Ascending aorta (tissue), 2 donors: ENCODE measurements around the gene IGSF11. TPM values are rescaled to one million over a fixed set of nuclear protein-coding genes. Genes with fewer than 3 reads are reported as not detected.

Source experiments
- DNase-seq, 2 donors: peaks; one replicate each; pipeline ENCODE4 v3.0.0-alpha.2; 2019; ENCODE audit warnings: low spot score in 2 of 2
- H3K27ac ChIP-seq, 2 donors: fragments of 200-600 bp; sonication (generic); one replicate each; pipeline ENCODE4 v1.5.1; 2016 to 2017; ENCODE audit warnings: mild to moderate bottlenecking in 1 of 2
- H3K27me3 ChIP-seq: fragments of 200-600 bp; sonication (generic); one replicate; pipeline ENCODE4 v1.5.1; 2017
- H3K36me3 ChIP-seq, 2 donors: fragments of 200-600 bp; sonication (generic); one replicate each; pipeline ENCODE4 v1.5.1; 2016
- H3K4me1 ChIP-seq, 2 donors: fragments of 200-600 bp; sonication (generic); one replicate each; pipeline ENCODE4 v1.5.1; 2016 to 2017; ENCODE audit warnings: mild to moderate bottlenecking in 1 of 2
- H3K4me3 ChIP-seq, 2 donors: fragments of 200-600 bp; sonication (generic); one replicate each; pipeline ENCODE4 v1.5.1; 2016 to 2017; ENCODE audit warnings: mild to moderate bottlenecking in 1 of 2
- H3K9me3 ChIP-seq, 2 donors: fragments of 200-600 bp; sonication (generic); one replicate each; pipeline ENCODE4 v1.5.1; 2016
- intact Hi-C: fragments of 100-400 bp; cut with DNase I; formaldehyde crosslinking; loops from one replicate; pipeline ENCODE4 v1.15.1; 2023
- total RNA-seq: library from RNA; depleted of rRNA; stranded (reverse); fragments of >200 nt; gene quantifications from one replicate; pipeline ENCODE4 v1.1.0, GENCODE V29; 2016
- TF ChIP-seq, protein P1 (sequence below), 3 experiments: fragments of 200-600 bp in 2 of 3; fragments of 450-650 bp in 1 of 3; sonication (generic) in 2 of 3; IDR thresholded peaks; one replicate each; pipeline ENCODE4 v1.5.1; 2016 to 2019; ENCODE audit warnings: antibody characterized with exemption in 3 of 3, mild to moderate bottlenecking in 1 of 3, moderate library complexity in 1 of 3

IGSF11 gene
- total RNA-seq, 1 donor from 2014 or later = not detected

GRCh38 chr3:118912188-118912587, 122.5 kb downstream of the IGSF11 start:
- TF ChIP-seq, protein P1, sequence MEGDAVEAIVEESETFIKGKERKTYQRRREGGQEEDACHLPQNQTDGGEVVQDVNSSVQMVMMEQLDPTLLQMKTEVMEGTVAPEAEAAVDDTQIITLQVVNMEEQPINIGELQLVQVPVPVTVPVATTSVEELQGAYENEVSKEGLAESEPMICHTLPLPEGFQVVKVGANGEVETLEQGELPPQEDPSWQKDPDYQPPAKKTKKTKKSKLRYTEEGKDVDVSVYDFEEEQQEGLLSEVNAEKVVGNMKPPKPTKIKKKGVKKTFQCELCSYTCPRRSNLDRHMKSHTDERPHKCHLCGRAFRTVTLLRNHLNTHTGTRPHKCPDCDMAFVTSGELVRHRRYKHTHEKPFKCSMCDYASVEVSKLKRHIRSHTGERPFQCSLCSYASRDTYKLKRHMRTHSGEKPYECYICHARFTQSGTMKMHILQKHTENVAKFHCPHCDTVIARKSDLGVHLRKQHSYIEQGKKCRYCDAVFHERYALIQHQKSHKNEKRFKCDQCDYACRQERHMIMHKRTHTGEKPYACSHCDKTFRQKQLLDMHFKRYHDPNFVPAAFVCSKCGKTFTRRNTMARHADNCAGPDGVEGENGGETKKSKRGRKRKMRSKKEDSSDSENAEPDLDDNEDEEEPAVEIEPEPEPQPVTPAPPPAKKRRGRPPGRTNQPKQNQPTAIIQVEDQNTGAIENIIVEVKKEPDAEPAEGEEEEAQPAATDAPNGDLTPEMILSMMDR (IDR thresholded peaks at IDR 0.05) = no peak
- H3K27ac ChIP-seq = no peak overlapping the region
- no peak for DNase-seq
- H3K4me3 ChIP-seq = no peak overlapping the region
- no peaks in the 10 kb centered on the region for H3K9me3 ChIP-seq
- no peaks in the 10 kb centered on the region for H3K4me1 ChIP-seq
- no peaks in the 10 kb centered on the region for H3K27me3 ChIP-seq
- intact Hi-C loops = no loop called here
- H3K36me3 ChIP-seq = no peaks in the 10 kb centered on the region

- TF ChIP-seq, protein P1 (IDR thresholded peaks at IDR 0.05) = no peak
- Histone ChIP-seq H3K4me3 (no peak overlapping the region), H3K27me3 (no peaks in the 10 kb centered on the region), H3K36me3 (no peaks in the 10 kb centered on the region), H3K9me3 (no peaks in the 10 kb centered on the region), H3K4me1 (no peaks in the 10 kb centered on the region), H3K27ac (no peak overlapping the region)
- no peak for DNase-seq
- intact Hi-C loops = no loop called here
These were observed 124.3 kb downstream of the IGSF11 start for GRCh38 chr3:118910332-118910731.

DNA sequence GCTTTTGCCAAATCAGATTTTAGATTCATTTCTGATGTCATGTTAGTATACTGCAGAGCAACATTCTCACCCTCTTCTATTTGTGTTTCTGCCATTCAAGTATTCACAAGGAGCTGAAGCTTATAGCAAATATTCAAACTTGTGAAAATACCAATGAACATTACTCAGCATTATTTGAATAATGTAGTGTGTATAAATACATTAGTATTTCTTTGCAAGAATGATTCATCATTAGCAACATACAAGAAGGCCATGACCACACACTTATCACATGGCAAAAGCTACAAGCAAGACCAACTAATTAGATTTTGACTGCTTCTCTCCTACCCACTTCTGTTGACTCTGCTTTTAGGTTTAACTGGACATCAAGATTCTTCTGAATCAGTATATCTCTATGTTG, 124.9 kb downstream of the IGSF11 start:
- H3K4me3 ChIP-seq = no peak overlapping the region
- H3K4me1 ChIP-seq = no peaks in the 10 kb centered on the region
- H3K9me3 ChIP-seq = no peaks in the 10 kb centered on the region
- TF ChIP-seq, protein P1 (IDR thresholded peaks at IDR 0.05) = no peak
- no peaks in the 10 kb centered on the region for H3K27me3 ChIP-seq
- H3K36me3 ChIP-seq = no peaks in the 10 kb centered on the region
- H3K27ac ChIP-seq = no peak overlapping the region
- intact Hi-C loops = no loop called here
- no peak for DNase-seq

DNA sequence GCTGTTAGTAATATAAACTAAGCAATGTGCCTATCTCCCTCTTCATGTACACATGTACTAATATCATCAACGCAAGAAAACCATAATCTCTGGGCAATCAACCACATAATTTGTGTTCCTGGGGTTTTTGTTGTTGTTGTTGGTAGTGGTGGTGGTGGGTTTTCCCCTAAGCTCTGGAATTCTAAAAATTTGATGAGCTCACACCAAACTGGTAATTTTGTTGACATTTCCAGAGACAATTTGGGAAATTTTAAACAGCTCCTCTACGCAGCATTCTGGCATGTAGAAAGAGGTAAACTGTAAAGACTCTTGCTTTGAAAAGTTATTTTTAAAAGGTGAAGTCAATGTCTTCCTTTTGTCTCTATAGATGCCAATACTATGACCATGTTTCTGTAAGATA, 126.7 kb downstream of the IGSF11 start:
- Histone ChIP-seq H3K27ac (no peak overlapping the region), H3K27me3 (no peaks in the 10 kb centered on the region), H3K36me3 (no peaks in the 10 kb centered on the region), H3K4me3 (no peak overlapping the region), H3K4me1 (no peaks in the 10 kb centered on the region), H3K9me3 (no peaks in the 10 kb centered on the region)
- TF ChIP-seq, protein P1 (IDR thresholded peaks at IDR 0.05) = no peak
- intact Hi-C loops = no loop called here
- no peak for DNase-seq

DNA sequence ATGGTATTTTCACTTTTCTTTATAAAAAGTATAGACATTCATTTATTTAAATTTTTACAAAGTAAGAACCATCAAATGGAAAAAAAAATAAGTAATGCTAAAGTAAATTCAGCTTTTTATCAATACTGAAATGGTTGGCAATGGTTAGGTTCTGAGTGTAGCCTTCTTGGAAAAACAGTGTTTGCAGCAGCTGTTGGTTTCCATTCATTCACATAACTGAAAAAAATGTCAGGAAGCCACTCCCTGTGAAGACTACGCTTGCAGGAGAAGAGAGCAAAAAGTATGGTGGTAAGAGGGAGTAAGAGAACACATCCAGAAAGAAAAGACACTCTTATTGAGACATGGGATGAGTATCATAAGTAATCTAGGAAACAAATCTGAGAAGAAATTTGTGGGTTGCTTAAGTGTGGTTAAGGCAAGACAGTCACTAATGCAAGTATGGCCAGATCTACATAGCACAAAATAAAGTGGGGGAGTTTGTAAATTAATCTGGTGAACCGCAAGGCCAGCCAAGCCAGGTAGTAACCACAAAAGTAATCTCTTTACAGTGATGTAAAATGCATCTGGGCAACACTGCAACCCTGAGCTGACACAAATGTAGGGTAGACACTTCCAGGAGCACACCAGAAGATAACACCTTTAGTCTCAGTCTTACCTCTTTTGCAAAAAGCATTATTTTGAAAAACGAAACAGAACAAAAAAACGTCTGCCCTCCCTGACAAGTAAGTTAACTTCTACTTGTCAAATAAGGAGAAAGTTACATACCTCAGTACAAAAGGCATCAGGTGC, 133.7 kb downstream of the IGSF11 start:
- Histone ChIP-seq H3K27ac (no peak overlapping the region), H3K27me3 (no peaks in the 10 kb centered on the region), H3K4me1 (no peaks in the 10 kb centered on the region), H3K9me3 (no peaks in the 10 kb centered on the region), H3K36me3 (no peaks in the 10 kb centered on the region), H3K4me3 (no peak overlapping the region)
- intact Hi-C loops = no loop called here
- TF ChIP-seq, protein P1 (IDR thresholded peaks at IDR 0.05) = no peak
- DNase-seq = no peak
